ENCODE measurements around the gene HYAL1.

HYAL1 gene, protein sequence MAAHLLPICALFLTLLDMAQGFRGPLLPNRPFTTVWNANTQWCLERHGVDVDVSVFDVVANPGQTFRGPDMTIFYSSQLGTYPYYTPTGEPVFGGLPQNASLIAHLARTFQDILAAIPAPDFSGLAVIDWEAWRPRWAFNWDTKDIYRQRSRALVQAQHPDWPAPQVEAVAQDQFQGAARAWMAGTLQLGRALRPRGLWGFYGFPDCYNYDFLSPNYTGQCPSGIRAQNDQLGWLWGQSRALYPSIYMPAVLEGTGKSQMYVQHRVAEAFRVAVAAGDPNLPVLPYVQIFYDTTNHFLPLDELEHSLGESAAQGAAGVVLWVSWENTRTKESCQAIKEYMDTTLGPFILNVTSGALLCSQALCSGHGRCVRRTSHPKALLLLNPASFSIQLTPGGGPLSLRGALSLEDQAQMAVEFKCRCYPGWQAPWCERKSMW

DNA sequence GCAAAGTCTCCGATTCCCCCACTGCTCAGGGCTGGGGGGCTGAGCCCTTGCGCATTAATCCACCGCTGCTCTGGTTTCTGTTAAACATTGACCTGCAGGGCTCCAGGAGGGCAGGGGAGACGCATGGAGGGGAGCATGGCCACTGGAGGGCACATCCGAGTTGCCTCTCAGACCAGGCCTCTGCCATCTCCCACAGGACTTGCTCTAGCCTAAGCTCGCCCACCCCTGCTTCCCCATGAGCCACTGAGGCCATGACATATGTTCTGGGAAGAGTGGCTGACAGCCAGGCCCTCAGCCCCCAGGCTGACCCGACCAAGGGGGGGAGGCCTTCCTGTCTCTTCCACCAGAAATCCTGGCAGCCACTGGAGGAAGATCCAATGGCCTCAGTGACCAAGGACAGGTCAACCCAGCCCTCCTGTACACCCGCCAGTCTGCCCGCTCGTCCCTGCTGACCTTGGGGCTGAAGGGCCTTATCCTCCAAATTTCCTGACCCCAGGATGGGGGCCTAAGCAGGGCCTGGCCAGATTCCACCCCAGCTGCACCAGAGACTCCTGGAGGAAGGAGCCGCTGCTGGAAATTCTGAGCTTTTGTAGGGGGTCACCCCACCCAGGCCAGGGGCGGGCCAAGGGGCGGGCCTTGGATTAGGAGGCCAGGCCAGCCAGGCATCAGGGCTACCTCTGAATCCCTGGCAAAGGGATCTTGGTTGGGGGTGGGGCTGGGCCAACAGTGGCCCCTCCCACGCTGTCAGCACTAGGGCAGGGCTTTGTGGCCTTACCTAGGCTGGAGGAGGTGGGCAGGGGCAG lies at the start of gene HYAL1:
Gene HYAL1 (minus strand): TSS at position 562 of the 803 bp plus-strand sequence. CDS start 618 bp downstream, outside the sequence.
- no peak for DNase-seq

DNA sequence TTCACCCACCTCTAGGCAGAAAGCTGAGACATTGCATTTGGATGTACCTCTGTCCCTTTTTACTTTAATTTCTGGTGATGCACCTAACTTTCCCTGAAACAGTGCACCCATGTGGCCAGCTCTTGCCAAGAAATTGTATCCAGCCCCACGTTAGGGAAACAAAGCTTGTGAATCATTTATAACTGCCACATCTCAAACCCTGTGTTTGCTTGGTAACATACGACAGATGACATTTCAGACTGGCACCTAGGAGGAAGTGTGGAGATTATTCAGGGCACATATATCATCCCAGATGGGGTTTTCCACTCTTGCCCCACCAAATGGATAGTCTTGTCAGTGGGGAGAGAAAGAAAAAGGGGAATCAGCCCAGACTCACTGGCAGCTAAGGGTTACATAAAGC lies 49.4 kb upstream of the HYAL1 start:
- DNase-seq = no peak

DNA sequence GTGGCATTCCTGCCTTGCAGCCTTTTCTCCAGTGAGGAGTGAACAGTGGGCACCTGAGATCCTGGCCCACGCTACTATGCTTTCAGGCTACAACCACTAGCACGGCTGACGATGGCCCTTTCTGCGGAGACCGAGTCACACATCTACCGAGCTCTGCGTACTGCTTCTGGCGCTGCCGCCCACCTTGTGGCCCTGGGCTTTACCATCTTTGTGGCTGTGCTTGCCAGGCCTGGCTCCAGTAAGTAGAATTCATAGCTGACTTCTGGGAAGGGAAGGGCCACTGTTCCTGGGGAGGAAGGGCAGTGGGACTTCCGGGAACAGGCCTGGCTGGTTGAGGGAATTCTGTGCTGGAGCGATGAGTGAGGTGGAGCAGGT lies 47.9 kb upstream of the HYAL1 start:
- no peak for DNase-seq

DNA sequence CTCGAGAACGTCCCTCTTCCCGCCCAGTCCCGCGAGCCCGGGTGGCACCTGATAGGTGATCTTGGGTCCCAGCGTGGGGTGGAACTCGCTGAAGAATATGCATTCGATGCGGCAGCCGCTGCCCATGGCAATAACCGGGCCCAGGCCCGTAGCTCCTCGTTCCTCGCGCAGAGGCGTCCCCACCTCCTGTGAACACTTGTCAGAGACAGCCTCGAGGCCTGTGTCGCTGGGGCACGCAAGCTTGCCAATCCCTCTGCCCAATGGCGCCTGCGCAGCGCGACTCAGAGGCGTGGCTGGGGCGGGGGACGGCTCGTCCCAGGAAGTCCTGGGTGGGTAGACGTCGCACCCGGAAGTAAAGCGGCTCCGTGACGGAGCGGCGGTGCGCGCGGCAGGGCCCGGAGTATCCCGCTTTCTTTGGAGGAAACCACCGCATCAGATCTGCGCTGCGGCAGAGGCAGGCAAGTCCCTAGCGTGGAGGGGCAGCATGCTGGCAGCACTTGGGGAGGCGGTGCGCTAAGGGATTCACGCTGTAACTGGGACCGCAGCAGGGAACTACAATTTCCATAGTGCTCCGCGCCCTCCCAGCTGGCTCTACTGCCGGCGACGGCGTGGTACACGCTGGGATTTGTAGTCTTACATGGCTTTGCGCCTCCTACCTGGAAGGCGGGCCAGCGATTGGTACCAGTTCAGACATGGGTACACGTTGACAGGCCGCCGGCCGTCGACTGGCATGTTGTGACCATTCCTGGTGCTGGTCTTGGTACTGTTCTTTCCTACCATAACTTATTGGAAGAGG lies 47.4 kb upstream of the HYAL1 start, which contains the start of the genes CYB561D2 and NPRL2:
Gene CYB561D2 (plus strand): TSS at position 336 of the 796 bp plus-strand sequence. CDS start 572 bp downstream, outside the sequence.
Gene NPRL2 (minus strand): TSS at position 249 of the 796 bp plus-strand sequence. CDS start 123 bp downstream, at position 126.
- peak; percentile 100 for DNase-seq

DNA sequence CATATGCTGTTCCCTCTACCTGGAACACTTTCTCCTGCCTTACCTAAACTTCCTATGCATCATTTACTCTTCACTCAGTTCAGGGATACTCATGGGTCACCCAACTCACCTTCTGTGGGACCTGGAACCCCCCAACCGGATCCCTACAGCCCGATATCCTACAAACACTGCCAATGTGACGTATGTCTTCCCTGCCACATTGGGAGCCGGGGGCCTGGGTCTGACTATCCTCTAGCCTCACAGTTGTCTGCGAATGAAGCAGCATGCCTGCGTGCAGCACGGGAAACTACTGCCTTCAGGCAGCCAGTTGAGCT lies 46.8 kb upstream of the HYAL1 start:
- DNase-seq = no peak

DNA sequence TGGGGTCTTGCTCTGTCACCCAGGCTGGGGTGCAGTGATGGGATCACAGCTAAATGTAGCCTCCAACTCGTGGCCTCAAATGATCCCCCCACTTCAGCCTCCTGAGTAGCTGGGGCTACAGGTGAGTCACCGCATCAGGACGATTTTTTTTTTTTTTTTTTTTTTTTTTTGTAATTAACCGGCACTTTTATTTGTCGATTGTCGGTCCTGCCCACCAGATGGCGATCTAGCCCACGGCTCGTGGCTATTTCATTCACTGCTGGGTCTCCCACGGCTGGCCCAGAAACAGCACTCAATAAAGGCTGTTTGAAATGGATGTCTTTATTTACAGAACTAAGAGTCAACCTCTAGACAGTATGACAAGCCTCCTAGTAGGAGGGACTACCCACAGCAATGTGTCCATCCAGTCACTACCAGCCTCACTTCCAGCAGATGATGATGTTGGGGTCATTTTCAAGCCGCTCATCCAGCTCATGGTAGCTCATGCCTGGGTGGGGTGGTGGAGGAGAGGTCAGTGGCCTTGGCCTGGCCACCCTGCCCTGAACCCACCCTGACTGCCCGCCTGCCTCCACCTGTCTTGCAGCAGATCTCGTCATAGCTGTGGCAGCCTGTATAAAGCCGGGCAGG lies 43.9 kb upstream of the HYAL1 start:
- DNase-seq = peak; percentile 73

DNA sequence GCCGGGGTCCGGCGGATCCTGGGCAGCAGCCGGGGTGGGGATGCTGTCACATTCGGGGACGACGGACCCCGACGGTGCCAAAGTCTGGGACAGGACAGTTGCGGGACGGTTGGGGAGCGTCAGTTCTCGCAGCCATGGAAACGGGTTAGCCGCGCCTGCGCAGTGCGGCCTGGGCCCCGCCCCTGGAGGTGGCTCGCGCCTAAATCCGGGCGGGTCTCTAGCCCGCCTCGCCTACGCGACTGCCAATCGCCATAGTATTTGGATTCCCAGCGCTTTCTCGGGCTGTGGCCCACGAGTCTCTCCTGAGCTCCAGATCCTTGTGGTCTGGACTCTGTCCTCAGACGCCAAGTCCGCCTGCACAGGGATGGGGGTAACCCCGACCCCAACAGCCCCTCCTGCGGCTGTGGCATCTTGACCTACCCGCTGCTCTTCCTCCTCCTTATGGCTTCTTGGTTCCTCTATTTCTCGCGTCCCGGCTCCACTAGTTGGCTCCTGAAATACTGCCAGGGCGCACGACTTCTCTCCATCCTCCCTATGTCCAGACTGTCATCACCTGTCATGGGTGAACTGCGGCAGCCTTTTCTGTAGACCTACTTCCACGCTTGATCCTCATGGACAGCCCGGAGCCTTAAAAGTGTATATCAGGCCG lies 42.3 kb upstream of the HYAL1 start, which contains the start of gene ZMYND10:
Gene ZMYND10 (minus strand): TSS at position 147 of the 649 bp plus-strand sequence. CDS start 153 bp downstream, outside the sequence.
- peak; percentile 69 for DNase-seq

DNA sequence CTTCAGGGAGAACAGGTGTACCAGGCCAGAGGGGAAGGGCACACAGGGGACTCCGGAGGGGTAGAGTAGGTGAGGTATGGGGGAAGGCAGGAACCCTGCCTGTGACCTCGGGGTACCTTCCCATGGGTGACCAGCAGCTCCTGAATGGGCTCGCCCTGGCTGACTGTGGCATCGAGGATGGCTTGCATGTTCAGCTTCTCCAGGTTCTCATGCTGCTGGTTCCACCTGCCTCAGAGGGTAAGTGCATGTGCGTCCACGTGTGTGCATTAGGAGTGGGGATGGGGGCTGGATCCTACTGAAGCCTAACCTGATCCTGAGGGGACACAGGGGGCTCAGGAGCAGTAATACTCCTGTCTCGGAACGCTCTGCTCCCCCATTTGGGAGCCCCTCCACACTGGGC lies 41.6 kb upstream of the HYAL1 start:
- no peak for DNase-seq

DNA sequence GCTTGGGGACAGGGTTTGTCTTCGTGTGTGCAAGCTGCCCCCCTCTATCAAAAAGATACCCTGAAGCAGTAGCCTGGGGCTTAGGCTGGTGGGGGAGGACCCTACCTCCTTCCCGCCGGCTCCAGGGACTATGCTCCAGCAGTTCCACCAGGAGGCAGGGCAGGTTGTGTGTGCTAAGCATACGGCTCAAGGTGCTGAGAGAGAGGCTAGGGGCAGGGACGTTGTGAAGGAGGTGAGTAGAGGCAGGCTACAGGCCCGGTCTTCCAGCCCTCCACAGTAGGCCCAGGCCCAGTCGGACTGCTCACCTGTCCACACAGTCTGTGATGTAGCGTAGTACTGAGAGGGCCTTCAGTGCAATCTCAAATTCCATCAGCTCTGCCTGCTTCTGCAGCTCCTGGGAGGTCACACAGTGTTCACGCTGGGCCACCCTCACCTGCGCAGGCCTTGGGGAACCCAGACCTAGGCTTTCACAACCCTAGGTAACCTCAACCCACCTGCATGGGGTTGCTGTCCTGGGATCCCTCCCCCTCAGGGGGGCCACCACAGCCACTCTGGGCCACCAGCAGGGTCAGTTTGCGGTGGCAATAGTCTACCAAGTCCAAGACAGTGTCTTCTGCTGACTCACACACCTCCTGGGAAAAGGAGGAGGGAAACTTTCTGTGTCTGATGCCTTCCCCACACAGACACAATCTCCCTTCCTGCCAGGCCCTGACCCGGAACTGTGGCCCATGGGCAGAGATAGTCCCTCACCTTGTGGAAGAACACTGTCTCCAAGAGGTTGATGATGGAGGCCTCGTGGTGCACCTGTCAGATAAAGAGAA lies 39.6 kb upstream of the HYAL1 start:
- DNase-seq = no peak

DNA sequence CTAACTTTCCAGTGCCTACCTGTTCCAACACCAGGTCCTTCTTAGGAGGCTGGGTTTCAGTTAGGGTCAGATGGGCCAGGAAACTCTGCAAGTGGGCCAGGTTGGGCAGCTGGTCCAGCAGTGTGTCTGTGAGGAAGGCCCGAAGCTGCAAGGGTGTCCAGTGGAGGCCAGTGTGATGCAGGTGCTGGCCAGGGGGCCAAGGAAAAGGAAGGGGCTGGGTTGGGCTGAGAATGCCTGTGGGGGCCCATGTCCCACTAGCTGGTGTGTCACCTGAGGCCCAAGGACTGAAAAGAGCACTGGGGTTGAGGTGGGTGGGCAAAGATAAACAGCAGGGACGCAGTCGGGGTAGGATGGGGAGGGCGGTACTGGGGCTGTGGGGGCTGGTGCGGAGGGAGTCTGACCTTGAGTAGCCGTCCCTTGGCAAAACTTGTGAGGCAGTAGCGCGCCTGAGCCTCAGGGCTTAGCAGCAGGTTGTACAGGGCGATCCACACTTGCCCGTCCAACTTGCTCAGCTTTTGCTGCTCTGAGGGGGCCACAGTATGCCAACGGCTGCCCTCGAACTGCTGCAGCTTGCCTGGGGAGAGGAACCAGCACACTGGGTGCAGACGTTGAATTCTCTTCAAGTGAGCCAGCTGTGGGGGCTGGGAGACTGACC lies 38.7 kb upstream of the HYAL1 start:
- DNase-seq = no peak

DNA sequence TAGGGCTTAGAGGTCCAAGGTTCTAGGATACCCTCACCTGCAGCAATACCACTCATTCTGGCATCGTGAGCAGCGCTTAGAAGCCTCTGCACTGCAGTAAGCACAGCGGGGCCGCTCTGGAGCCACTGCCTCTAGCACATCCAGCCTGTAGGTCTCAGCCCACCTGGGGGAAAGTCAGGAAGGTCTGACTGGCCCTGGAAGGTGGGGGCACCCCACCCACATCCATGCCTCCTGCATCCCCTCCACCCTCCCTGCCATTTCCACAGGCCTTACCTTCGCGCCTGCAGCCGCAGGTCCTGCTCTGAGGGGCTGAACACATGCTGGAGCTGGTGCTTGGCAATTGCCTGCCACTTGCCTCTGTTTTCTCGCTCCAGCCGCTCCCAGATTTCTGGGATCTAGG lies 38.2 kb upstream of the HYAL1 start:
- DNase-seq = no peak

DNA sequence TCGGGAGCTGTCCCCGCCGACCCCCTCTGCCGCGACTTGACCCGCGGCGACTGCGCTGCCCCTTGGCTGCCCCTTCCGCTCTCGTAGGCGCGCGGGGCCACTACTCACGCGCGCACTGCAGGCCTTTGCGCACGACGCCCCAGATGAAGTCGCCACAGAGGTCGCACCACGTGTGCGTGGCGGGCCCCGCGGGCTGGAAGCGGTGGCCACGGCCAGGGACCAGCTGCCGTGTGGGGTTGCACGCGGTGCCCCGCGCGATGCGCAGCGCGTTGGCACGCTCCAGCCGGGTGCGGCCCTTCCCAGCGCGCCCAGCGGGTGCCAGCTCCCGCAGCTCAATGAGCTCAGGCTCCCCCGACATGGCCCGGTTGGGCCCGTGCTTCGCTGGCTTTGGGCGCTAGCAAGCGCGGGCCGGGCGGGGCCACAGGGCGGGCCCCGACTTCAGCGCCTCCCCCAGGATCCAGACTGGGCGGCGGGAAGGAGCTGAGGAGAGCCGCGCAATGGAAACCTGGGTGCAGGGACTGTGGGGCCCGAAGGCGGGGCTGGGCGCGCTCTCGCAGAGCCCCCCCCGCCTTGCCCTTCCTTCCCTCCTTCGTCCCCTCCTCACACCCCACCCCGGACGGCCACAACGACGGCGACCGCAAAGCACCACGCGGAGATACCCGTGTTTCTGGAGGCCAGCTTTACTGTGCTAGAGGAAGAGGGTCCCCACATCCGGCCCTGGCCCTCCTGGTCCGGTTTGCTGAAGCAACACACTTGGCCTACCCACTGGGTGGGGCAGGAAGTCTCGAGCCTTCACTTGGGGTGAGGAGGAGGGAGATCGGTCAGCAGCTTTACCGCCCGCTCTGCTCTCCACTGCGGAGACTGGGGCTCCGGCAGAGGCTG lies 37.3 kb upstream of the HYAL1 start, which contains the start of gene RASSF1:
Gene RASSF1 (minus strand): TSS at position 389 of the 882 bp plus-strand sequence. CDS start 31 bp downstream, at position 358.
- peak; percentile 55 for DNase-seq

DNA sequence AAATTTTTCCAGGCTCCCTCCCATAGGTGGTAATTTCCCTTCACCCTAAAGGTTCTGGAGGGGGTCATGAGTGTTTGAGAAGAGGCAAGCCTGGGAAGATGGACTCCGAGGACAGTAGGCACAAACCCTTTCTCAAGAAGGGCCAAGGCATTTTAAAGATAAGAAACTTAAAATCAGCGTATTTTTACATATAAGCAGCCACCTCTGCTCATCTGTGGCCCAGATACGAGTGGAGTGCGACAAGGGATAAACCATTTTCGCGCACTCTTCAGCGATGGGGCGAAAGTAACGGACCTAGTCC lies 36.7 kb upstream of the HYAL1 start:
- no peak for DNase-seq

DNA sequence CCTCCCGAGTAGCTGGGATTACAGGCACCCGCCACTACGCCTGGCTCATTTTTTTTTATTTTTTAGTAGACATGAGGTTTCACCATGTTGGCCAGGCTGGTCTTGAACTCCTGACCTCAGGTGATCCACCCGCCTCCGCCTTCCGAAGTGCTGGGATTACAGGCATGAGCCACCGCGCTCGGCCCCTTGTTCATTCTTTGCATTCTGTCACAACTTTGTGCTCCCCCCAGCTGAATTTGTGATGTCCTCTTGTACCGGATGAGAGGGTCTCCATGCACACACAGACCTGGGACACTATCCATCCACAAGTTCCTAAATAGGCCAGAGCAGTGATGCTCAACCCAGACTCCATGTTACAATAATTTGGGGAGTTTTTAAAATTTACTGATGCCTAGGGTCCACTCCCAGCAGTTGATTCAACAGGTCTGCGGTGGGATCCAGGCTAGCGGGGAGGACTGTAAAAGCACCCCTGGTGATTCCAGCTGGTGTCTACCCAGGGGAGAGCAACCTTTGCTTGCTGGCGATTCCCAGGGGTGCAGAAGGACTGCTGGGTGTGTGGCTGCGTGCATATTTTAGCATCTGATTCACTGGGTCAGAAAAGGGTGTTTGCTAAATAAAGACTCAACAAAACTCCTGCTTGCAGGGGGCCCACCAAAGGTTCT lies 36.2 kb upstream of the HYAL1 start:
- no peak for DNase-seq

DNA sequence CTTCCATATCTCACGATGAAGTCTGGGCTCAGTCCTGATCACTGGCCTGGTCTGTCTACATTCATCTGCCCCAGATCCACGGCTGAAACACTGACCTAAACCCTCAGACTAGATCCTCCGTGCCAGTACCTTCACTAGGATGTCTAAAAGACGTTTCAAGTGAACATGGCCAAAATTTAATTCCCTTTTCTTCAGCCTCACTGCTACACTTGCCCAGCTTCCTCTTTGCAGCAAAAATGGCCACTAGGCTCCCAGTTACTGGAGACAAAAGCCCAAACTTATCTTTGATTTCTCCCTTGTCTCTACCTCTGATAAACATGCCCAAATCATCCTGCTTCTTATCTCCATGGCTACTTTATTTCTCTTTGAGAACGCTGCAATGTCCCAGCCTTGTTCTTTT lies 35.6 kb upstream of the HYAL1 start:
- DNase-seq = no peak

DNA sequence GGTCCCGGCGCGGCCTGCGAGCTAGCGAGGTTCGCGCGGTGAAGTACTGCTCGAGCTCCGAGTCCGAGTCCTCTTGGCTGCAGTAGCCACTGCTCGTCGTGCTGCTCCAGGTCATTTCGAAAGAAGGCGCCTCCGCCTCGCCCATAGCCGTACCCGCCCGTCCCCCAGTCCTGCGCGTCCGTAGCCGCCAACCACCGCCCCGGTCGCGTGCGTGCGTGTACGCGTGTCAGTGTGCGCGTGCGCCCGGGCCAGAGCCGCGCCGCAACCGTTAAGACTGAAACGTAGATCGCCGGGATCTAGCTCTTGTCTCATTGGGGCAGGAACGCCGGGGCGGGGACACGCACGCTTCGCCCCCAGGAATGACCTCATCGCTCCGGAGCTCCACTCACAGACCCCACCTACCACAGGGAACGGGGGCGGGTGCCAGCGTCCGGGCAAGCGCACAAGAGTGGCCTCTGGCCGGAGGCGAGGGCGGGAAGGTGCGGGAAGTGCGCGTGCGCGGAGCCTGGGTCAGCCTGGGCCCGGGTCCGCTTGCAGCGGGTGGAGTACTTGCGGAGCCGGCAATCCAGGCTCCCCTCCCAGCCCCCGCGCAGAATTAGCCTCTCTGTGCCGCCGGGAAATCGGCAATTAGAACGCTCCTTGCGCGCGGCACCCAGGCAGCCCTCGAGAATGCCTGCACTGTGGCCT lies 33.9 kb upstream of the HYAL1 start:
- DNase-seq = peak; percentile 89

DNA sequence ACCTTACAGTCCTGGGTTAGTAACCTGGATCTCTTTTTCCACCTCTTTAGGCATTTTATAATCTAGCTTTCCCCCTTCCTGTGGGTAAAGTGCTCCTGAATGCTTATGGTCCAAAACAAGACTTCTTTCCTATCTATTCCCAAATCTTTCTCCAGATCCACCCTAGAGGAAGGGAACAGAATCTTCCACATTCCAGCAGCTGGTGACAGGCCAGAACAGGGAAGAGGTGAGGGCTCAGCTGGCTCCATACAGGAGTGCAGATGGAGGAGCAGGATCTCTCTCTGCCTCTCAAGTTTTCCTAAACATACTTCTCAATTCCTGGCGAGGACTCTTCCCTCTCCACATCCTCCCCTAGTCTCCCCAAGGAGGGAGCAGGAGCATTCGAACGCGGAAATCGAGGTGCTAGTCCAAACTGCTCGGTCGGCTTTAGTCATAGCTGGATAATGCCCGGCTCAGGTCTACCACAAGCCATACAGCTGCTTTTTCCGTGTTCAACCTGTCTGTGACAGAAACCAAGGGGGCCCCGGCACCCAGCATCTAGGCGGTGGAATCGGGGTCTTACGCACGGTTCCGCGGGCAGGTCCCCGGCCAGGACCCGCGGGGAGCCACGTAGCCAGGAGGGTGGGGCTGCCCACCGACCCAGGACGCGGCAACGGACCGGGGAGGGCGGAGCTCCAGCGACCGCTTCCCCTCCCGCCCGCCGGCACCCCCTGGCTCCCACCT lies 33.2 kb upstream of the HYAL1 start:
- DNase-seq = no peak

All from activated effector memory CD4-positive, alpha-beta T cell treated with Interleukin-2 at 50 U/mL for 16 hours (primary cell).